Natural killer cell (primary cell): ENCODE results near the gene KRTAP4-1. TPM values are rescaled to one million over a fixed set of nuclear protein-coding genes. Genes with fewer than 3 reads are reported as not detected.

Experiments
- ATAC-seq, 3 donors: fragments of 150-1000 bp in 2 of 3; fragments of 200-7000 bp in 1 of 3; cut with Tn5 transposase; 1 replicate in 1 of 3; 2 replicates in 2 of 3; pipeline ENCODE4 v1.10.0; 2021; ENCODE audit warnings: mild to moderate bottlenecking in 2 of 3, moderate library complexity in 2 of 3
- DNase-seq, 2 donors: peaks; one replicate each; pipeline versions ENCODE4 v3.0.0 to v3.0.0-alpha.2; 2013 to 2021; ENCODE audit warnings: mixed read lengths in 1 of 2
- H3K27ac ChIP-seq: one replicate; pipeline ENCODE4 v1.5.1; 2013; ENCODE audit warnings: mild to moderate bottlenecking, low read length
- H3K27me3 ChIP-seq: one replicate; pipeline ENCODE4 v1.6.1; 2013; ENCODE audit warnings: low read length; ENCODE audit not compliant: control insufficient read depth, insufficient read depth
- H3K36me3 ChIP-seq: one replicate; pipeline ENCODE4 v1.6.1; 2013; ENCODE audit warnings: low read length; ENCODE audit not compliant: control insufficient read depth, insufficient read depth
- H3K4me1 ChIP-seq: one replicate; pipeline ENCODE4 v1.6.1; 2013; ENCODE audit warnings: low read length; ENCODE audit not compliant: control insufficient read depth, insufficient read depth
- H3K4me3 ChIP-seq: one replicate; pipeline ENCODE4 v1.5.1; 2013; ENCODE audit warnings: low read length
- H3K9me3 ChIP-seq: one replicate; pipeline ENCODE4 v1.6.1; 2013; ENCODE audit warnings: low read length; ENCODE audit not compliant: control insufficient read depth, insufficient read depth
- H3K27ac Mint-ChIP-seq, 2 donors: one replicate each; pipeline ENCODE4 v1.8.0; 2022; ENCODE audit warnings: mild to moderate bottlenecking in 2 of 2, mixed read lengths in 2 of 2, moderate library complexity in 1 of 2
- H3K27me3 Mint-ChIP-seq, 2 donors: one replicate each; pipeline ENCODE4 v1.8.0; 2022; ENCODE audit warnings: low read depth in 2 of 2, mixed read lengths in 2 of 2
- H3K36me3 Mint-ChIP-seq: one replicate; pipeline ENCODE4 v1.8.0; 2022; ENCODE audit warnings: mixed read lengths
- H3K4me1 Mint-ChIP-seq, 2 donors: one replicate each; pipeline ENCODE4 v1.8.0; 2022; ENCODE audit warnings: mixed read lengths in 2 of 2
- H3K4me3 Mint-ChIP-seq: one replicate; pipeline ENCODE4 v1.8.0; 2022; ENCODE audit warnings: mild to moderate bottlenecking, moderate library complexity, mixed read lengths
- H3K9me3 Mint-ChIP-seq, 2 donors: one replicate each; pipeline ENCODE4 v1.8.0; 2022; ENCODE audit warnings: mixed read lengths in 2 of 2
- WGBS: methylation state at CpG from one replicate; pipeline ENCODE4 v1.1.7; 2013; ENCODE audit warnings: missing lambda C conversion rate; ENCODE audit not compliant: insufficient coverage; 5-methylcytosine and 5-hydroxymethylcytosine counted together
- intact Hi-C: fragments of 100-400 bp; cut with micrococcal nuclease; formaldehyde crosslinking; loops from one replicate; pipeline ENCODE4 v1.14.2; 2022
- total RNA-seq, 4 donors: library from RNA; stranded (reverse); fragments of 120-200 nt in 1 of 4; gene quantifications; one replicate each; pipeline versions ENCODE4 v1.2.3 to v1.2.4, GENCODE V29; 2013 to 2022
- TF ChIP-seq, protein P1 (sequence below): fragments of 200-600 bp; IDR thresholded peaks from one replicate; pipeline ENCODE4 v1.8.0; 2022; ENCODE audit warnings: antibody characterized with exemption

Gene KRTAP4-1
- total RNA-seq, 3 donors from 2014 or later (not counting 1 experiment from before 2014, with no cell fraction given) = not detected

DNA sequence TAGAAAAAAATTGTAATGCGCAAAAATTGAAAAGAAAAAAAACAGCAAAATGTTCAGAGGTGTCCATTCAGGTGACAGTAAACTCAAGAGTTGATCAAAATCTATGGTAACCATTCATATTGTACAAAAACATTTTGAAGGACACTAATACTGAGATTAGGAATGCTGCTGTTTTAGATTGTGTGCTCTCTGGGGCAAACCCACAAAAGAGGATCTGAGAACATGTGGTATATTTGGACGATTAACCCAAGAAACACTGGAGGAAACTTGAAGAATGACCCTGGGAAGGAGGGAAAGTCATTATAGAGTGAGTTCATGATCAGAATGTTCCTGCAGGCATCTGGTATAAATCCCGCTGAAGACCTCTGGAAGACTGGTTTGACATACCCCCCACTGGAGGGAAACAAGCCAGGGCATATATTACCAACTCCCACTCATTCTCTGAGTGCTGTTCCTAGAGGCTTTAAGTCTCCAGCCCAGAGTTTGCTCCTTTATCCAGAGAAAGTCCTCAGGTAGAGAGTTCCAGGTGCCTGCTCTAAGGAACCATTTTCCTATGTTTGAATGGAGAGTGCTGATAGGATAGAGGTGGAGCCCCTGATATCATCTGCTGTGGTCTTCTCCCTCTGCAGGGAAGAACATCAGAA lies 7.8 kb downstream of the KRTAP4-1 start:
- intact Hi-C loops = no loop called here
- DNase-seq (no peak), ATAC-seq (no peak)
- Mint-ChIP-seq H3K36me3 (no peaks in the 10 kb centered on the region), H3K27me3 (peaks cover 15 to 23% of the 10 kb centered on the region in 2 donors), H3K9me3 (no peaks in the 10 kb centered on the region), H3K27ac (no peak overlapping the region), H3K4me1 (no peaks in the 10 kb centered on the region), H3K4me3 (no peak overlapping the region)
- Histone ChIP-seq H3K4me1 (peaks cover 5% of the 10 kb centered on the region), H3K27ac (no peak overlapping the region), H3K27me3 (no peaks in the 10 kb centered on the region), H3K9me3 (no peaks in the 10 kb centered on the region), H3K4me3 (no peak overlapping the region), H3K36me3 (no peaks in the 10 kb centered on the region)
- WGBS = 63% methylated on average over 3 of the region's 3 CpGs
- TF ChIP-seq, protein P1, sequence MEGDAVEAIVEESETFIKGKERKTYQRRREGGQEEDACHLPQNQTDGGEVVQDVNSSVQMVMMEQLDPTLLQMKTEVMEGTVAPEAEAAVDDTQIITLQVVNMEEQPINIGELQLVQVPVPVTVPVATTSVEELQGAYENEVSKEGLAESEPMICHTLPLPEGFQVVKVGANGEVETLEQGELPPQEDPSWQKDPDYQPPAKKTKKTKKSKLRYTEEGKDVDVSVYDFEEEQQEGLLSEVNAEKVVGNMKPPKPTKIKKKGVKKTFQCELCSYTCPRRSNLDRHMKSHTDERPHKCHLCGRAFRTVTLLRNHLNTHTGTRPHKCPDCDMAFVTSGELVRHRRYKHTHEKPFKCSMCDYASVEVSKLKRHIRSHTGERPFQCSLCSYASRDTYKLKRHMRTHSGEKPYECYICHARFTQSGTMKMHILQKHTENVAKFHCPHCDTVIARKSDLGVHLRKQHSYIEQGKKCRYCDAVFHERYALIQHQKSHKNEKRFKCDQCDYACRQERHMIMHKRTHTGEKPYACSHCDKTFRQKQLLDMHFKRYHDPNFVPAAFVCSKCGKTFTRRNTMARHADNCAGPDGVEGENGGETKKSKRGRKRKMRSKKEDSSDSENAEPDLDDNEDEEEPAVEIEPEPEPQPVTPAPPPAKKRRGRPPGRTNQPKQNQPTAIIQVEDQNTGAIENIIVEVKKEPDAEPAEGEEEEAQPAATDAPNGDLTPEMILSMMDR = no peak

DNA sequence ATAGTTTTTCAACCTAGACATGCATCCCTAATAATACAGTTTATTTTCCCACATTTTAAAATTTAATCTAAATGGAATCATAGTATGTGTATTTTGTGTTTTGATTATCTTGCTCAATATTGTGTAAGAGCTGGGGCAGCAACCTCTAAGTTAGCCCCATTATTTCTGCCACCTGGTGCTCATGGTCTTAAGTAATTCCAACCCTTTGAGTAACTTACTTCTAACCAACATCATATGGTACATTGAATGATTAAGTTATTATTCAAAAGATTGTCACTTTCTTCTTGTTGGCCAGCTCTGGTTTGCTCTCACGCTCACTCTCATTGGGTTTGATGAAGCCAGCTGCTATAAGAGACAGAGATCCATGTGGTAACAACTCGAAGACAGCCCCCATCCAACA lies 12.8 kb downstream of the KRTAP4-1 start:
- Histone ChIP-seq H3K27me3 (no peaks in the 10 kb centered on the region), H3K9me3 (no peaks in the 10 kb centered on the region), H3K36me3 (no peaks in the 10 kb centered on the region), H3K4me1 (peaks cover 5% of the 10 kb centered on the region), H3K27ac (no peak overlapping the region), H3K4me3 (no peak overlapping the region)
- no peaks in the 10 kb centered on the region for H3K36me3 Mint-ChIP-seq
- no peaks in the 10 kb centered on the region for H3K4me1 Mint-ChIP-seq
- TF ChIP-seq, protein P1 = no peak
- intact Hi-C loops = no loop called here
- H3K9me3 Mint-ChIP-seq = no peaks in the 10 kb centered on the region
- ATAC-seq (no peak), DNase-seq (no peak)
- no peak overlapping the region for H3K4me3 Mint-ChIP-seq
- H3K27me3 Mint-ChIP-seq = peaks cover 14 to 28% of the 10 kb centered on the region in 2 donors
- no peak overlapping the region for H3K27ac Mint-ChIP-seq
- WGBS = 66% methylated on average over 2 of the region's 2 CpGs

DNA sequence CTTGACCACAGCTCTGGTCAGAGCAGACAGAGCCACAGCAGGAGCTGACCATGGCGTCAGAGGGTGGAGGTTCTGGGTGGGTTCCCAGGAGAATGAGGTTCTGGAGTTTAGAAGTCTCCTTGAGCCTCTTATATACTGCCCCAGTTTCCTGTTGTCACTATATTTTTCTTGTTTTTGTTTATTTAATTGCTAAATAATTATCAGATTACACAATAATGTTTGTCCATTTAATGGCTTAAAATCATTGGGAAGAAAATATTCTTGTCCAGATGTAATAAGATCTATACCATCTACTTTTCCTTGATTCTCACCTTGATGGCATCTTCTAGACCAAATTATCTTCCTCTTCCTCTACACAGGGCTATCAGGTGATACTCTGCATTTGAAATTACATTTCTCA lies 16.6 kb downstream of the KRTAP4-1 start, which contains the start of gene KRTAP4-3:
Gene KRTAP4-3 (minus strand): TSS at position 101 of the 400 bp plus-strand sequence. CDS start 49 bp downstream, at position 52.
- Mint-ChIP-seq H3K27me3 (peaks cover 11 to 30% of the 10 kb centered on the region in 2 donors), H3K4me3 (no peak within 1 kb of the TSS), H3K27ac (no peak within 1 kb of the TSS), H3K4me1 (no peaks in the 10 kb centered on the region), H3K36me3 (no peaks in the 10 kb centered on the region), H3K9me3 (no peaks in the 10 kb centered on the region)
- WGBS = 100% methylated on average over 1 of the region's 1 CpG
- TF ChIP-seq, protein P1 = no peak
- no peak within 1 kb of the TSS for H3K27ac ChIP-seq
- no peak for DNase-seq
- intact Hi-C loops = no loop called here
- H3K4me3 ChIP-seq = no peak within 1 kb of the TSS
- no peaks in the 10 kb centered on the region for H3K27me3 ChIP-seq
- ATAC-seq = no peak
- no peaks in the 10 kb centered on the region for H3K36me3 ChIP-seq
- H3K9me3 ChIP-seq = no peaks in the 10 kb centered on the region
- H3K4me1 ChIP-seq = no peaks in the 10 kb centered on the region

DNA sequence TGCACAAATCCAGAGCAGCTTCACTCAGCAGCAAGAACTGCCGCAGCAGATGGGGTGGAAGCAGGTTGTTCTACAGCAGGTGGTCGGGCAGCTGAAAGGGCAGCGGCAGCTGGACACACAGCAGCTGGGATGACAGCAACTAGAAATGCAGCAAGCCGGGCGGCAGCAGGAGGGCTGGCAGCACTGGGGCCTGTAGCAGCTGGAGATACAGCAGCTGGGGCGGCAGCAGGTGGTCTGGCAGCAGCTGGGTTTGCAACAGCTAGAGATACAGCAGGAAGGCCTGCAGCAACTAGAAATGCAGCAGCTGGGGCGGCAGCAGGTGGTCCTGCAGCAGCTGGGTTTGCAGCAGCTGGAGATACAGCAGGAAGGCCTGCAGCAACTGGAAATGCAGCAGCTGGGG lies 17.1 kb downstream of the KRTAP4-1 start:
- intact Hi-C loops = no loop called here
- Mint-ChIP-seq H3K9me3 (no peaks in the 10 kb centered on the region), H3K36me3 (no peaks in the 10 kb centered on the region)

More for the DNA sequence above, 17.1 kb downstream of the KRTAP4-1 start:
- Histone ChIP-seq H3K36me3 (no peaks in the 10 kb centered on the region), H3K4me1 (no peaks in the 10 kb centered on the region), H3K27me3 (no peaks in the 10 kb centered on the region), H3K27ac (no peak overlapping the region), H3K9me3 (no peaks in the 10 kb centered on the region), H3K4me3 (no peak overlapping the region)
- no peak for DNase-seq
- 84% methylated on average over 7 of the region's 7 CpGs for WGBS
- H3K4me3 Mint-ChIP-seq = no peak overlapping the region
- H3K27ac Mint-ChIP-seq = no peak overlapping the region
- TF ChIP-seq, protein P1 = no peak
- H3K4me1 Mint-ChIP-seq = no peaks in the 10 kb centered on the region
- no peak for ATAC-seq
- H3K27me3 Mint-ChIP-seq = peaks cover 11 to 34% of the 10 kb centered on the region in 2 donors
